LNCaP clone FGC (cell line): ENCODE results near the gene STK32C.

Source experiments
- DNase-seq: peaks from one replicate; pipeline ENCODE4 v3.0.0-alpha.2; 2011; ENCODE audit warnings: low read depth
- H3K4me3 ChIP-seq: 2 replicates; pipeline ENCODE4 v1.5.1; 2011; ENCODE audit warnings: mild to moderate bottlenecking, low read depth, low read length, control low read depth
- CTCF ChIP-seq: IDR thresholded peaks from 2 replicates; pipeline ENCODE4 v1.5.1; 2012; ENCODE audit warnings: mild to moderate bottlenecking; ENCODE audit not compliant: control insufficient read depth, insufficient read depth; ENCODE audit errors: extremely low read depth

Gene STK32C

GRCh38 chr10:132307823-132308586 is at the start of gene STK32C:
Gene STK32C (minus strand): TSS chr10:132307950. CDS start chr10:132307833, 117 bp downstream.
- TF ChIP-seq CTCF: no peak
- H3K4me3 ChIP-seq: peak within 1 kb of the TSS; percentile 62
- peak; percentile 43 for DNase-seq

GRCh38 chr10:132356621-132357195 is 49.0 kb upstream of the STK32C start:
- no peak for DNase-seq
- H3K4me3 ChIP-seq: no peak overlapping the region
- TF ChIP-seq CTCF: no peak

- H3K4me3 ChIP-seq: no peak overlapping the region
- no peak for DNase-seq
- TF ChIP-seq CTCF: no peak
These were observed 48.0 kb upstream of the STK32C start for GRCh38 chr10:132355754-132356153.

- no peak for TF ChIP-seq CTCF
- no peak for DNase-seq
- H3K4me3 ChIP-seq: no peak overlapping the region
These were observed 47.5 kb upstream of the STK32C start for GRCh38 chr10:132355297-132355696.

- DNase-seq: no peak
- TF ChIP-seq CTCF: no peak
- no peak overlapping the region for H3K4me3 ChIP-seq
These were observed 46.8 kb upstream of the STK32C start for GRCh38 chr10:132354356-132355094.

GRCh38 chr10:132353456-132354355 is 46.0 kb upstream of the STK32C start:
- DNase-seq: no peak
- no peak for TF ChIP-seq CTCF
- H3K4me3 ChIP-seq: no peak overlapping the region
